COLO668 (cell line): ENCODE results near the gene FGFRL1.
"Not testable (repeated sequence)": the region's sequence is repeated elsewhere in the genome, so short reads cannot be mapped to it uniquely, and the experiment has no call there.

Source experiments
- DNase-seq: peaks from one replicate; lab custom pipeline; 2025; ENCODE audit not compliant: unreplicated experiment; lab: John Stamatoyannopoulos, UW

Gene FGFRL1

DNA sequence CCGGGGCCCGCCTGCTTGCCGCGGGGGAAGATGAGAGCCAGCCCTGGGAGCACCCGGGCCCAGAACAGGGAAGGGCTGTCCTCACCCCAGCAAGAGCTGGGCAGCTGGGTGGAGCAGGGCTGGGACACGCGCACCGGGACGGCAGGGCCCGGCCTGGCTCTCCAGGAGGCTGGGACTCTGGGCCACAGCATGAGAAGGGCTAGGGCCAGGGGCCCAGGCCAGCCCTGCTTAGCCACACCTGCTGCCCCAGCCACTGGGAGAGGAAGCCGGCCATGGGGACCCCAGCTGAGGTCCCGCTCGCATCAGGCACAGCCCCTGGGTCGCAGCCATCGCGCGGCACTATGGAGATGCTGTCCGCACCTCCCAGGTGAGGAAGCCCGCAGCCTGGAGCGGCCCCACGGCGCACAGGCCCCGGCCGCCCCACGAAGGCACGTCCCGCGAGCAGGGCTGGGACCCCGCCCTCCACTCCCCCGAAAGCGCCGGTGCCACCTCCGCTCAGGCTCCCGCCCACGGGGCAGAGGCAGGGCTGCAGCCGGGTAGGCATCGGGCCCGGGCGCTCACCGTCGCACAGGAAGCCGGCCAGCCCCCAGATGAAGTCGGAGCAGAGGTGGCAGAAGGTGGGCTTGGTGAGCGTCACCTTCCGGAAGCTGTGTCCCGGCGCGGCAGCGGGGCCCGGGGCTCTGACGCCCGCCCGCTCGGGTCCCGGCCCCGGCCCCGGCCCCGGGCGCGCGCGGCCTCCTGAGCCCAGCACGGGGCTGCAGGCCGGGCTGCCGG lies 38.6 kb upstream of the FGFRL1 start:
- peak; percentile 49 for DNase-seq

DNA sequence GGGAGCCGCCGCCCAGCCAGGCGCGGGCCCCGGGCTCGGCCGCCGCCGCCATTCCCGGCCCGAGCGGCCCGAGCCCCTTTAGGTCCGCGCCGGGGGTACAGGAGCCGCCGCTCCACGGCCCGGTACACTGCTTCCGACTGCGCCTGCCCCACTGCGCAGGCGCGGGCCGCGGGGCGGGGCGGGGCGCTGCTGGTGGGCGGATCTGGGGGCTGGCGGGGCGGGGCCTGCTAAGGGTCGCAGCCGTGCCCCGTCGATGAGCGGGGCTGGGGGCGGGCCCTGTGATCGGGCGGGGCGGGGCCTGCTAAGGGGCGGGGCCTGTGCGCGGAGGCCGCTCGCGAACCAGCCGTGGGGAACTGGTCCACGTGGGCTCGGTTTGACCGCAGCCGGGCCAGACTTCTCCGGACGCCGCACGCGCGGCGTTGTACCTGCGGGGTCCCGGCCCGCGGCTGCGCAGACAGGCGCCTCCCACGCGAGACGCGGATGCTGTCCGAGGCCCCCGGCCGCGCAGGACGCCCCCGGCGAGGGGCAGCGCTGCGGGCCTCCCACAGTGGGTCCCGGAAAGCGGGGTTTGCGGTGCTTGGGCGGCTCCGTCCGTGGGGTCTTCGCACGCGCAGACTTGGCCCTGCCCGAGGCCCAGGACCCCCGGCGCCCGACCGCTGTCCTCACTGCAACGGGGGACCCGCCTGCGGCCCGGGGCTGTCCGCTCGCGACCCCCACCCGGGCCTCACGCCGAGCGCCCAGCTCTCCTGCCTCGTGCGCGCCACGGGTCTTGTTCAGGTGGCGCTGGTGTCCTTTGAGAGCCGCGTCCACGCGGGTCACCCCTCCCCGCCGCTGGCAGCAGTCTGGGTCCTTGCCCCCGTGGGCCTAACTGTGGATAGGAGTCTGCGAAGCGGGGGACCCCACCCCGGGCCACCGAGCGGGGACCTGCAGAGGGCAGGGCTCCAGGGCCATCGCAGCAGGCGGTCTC lies 37.7 kb upstream of the FGFRL1 start, which contains the start of gene DGKQ:
Gene DGKQ (minus strand): TSS at position 139 of the 967 bp plus-strand sequence. CDS start 87 bp downstream, at position 52.
- peak; percentile 80 for DNase-seq

DNA sequence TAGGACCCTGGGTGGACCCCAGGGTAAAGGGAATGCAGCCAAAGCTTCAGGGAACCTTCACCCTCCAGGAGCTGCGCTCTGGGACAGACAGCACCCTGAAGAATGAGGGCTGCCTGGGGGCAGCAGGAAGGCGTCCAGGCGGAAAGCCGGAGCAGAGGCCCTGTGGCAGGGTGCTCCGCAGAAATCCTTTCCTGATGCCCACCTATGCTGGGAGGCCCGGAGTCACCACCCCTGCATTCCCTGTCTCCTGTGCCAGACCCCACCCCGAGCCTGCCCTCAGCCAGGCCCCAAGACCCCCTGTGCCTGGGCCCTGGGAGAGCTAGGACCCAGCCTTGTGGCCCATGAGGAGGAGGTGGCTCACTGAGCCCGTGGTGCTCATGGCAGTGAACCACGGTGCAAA lies 36.8 kb upstream of the FGFRL1 start:
- no peak for DNase-seq

DNA sequence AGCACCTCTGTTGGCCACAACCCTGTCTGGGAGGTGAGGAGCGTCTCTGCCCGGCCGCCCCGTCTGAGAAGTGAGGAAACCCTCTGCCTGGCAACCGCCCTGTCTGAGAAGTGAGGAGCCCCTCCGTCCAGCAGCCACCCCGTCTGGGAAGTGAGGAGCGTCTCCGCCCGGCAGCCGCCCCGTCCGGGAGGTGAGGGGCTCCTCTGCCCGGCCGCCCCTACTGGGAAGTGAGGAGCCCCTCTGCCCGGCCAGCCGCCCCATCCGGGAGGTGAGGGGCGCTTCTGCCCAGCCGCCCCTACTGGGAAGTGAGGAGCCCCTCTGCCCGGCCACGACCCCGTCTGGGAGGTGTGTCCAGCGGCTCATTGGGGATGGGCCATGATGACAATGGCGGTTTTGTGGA lies 35.4 kb upstream of the FGFRL1 start:
- not testable (repeated sequence) for DNase-seq

DNA sequence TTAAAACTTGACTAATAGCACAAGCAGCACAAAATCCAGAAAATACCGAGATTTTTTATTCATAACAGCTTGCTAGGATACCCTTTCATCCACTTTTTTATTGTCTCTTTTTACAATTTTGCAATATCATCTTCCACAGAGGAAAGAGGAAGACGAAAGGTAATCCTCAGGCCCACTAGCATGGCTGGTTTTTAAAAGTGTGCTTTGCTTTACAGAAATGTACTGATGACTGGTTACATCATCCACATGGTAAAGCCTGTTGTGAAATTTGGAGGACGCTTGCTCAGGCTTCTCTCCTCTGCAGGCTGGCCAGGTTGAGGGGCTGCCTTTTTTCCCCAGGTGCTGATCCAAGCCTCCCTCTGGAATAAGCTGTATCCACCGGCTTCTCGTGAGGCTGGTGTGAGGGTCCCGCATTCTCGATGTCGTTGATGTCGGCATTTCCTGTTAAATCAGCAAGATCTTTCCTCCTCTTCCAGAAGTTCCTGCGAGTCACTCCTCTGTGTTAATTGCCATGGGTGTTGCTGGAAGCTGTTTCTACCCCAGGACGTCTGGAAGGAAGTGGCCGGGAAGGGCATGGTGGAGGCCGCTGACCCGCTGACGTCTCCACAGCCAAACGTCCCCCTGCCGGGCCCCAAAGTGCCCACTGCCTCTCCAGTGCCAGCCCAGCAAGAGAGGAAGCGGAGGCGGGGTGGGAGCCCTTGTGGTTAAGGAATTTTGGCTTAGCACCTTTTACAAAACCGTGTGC lies 32.3 kb upstream of the FGFRL1 start:
- no peak for DNase-seq

DNA sequence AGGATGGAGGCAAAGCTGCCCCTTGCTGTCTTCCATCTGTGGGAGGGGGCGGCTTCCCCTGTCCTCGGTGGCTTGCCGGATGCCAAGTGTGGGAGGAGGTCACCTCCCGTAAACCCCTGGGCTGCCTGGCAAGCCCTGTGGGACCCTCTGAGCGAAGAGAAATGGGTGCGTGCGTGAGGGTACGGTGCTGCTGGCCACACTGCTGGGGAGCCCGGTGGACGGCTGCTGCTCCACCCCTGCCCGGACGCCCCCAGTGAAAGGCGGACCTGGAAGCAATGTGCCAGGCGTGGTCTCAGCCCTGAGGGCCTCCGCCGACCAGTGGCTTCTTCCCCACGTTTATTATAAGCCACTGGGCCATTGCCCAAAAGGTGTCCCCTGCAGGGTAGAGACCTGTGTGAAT lies 29.1 kb upstream of the FGFRL1 start:
- DNase-seq, result no peak

DNA sequence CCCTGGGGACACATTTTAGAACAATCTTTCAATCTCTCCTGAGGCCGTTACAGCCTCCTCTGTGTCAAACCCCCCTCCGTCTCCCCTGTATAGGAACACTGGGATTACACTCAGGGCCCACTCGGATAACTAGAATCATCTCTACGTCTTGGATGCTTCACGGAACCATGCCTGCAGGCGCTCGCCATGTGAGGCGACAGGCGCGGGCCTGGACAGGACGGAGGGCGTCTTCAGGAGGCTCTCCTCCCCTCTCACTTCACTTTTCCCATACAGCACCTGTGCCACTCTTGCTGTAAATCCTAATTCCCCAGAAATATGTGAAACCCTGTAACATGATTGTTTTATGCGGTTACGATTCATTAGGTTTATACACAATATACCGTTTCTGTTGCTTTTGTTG lies 28.6 kb upstream of the FGFRL1 start:
- DNase-seq, result no peak

DNA sequence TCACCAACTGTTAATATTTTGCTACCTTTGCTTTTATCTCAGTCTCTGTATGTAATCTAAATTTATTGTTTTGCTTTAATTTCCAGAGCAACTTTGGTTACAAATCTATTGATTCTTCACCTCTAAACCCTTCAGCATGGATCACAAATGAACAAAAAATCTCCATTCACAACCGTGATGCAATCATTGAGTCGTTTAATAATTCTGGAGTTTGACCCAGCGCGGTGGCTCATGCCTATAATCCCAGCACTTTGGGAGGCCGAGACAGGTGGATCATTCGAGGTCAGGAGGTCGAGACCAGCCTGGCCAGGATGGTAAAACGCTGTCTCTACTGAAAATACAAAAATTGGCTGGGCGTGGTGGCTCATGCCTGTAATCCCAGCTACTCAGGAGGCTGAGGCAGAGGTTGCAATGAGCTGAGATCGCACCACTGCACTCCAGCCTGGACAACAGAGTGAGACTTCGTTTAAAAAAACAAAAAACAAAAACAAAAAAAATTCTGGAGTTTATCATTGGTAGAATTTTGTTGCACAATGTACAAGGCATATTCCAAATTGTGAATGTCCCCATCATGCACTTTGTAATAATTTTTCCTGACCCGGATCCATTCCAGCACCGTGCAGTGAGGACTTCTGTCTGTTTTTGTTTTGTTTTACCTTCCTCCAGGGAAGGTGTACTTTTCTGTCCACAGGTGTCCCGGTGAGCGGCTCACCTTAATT lies 26.9 kb upstream of the FGFRL1 start:
- no peak for DNase-seq

DNA sequence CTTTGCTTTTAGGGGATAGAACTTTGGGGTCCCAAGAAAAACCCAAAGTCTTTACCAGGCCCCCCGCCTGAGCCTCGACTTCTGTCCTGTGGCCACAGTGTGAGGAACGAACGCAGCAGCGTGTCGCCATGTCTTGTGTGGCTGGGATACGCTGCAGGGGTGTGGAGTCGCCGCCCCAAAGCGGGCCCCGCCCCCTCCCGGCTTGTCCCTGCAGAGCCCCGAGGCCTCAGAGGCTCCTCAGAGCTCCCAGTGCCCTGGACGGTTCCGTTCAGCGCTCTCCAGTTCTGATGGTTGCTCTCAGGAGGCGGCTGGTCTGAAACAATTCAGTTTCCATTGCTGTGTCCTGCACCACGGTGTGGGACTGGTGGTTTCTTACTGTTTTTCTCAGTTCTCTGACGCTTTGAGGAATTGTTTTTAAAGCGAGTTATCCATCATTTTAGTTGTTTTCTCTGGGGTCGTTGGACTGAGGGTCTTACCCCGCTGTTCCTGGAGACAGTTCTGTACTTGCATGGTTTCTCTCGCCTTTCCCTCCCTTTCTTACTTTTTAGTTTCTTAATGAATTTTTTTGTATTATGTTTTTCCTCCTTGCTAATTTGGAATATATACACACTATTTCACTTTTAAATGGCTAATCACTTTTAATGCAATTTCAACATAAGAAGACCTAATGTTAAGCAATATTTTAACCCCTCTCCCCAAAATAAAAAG lies 26.1 kb upstream of the FGFRL1 start:
- peak; percentile 65 for DNase-seq

DNA sequence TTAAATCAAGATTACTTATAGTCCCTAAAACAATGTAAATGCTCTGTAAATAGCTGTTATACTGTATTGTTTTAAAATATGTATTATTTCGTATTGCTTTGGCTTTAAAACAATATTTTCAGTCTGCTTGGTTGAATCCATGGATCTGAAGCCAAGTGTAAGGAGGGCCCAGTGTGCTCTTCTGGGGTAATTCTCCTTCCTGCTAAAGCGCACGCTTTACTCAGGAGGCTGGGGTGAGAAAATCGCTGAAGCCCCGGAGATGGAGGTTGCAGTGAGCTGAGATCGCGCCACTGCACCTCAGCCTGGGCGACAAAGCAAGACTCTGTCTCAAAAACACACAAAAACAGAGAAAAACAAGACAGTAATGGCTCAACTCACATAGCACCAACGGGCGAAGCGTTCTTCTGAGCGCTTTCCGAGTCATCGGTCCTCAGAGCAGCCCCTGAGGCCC lies 25.0 kb upstream of the FGFRL1 start:
- no peak for DNase-seq

DNA sequence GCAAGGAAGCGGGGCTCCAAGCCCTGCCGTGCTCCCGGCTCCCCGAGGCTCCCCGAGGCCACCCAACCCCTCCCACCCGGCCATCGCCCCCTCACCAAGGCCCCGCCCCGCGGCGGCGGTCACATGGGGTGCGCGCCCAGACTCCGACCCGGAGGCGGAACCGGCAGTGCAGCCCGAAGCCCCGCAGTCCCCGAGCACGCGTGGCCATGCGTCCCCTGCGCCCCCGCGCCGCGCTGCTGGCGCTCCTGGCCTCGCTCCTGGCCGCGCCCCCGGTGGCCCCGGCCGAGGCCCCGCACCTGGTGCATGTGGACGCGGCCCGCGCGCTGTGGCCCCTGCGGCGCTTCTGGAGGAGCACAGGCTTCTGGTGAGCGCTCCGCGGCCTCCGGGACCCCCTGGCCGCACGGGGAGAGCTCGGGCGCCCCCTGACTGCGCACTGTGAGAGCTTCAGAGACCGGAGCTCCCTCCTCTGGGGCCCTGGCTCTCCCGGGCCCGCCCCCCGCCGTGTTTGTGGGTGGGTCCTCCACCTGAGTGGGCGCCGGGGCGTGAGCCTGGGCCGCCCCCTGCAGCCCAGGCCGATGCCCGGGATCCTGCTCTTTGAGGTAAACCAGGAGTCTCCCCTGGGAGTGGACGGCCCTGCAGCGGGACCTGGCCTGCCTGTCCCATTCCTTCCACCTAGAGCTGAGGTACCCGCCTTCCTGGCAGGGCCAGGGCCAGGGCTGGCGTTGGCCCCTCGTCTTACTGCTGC lies 24.4 kb upstream of the FGFRL1 start, which contains the start of gene IDUA:
Gene IDUA (plus strand): TSS at position 166 of the 745 bp plus-strand sequence. CDS start 41 bp downstream, at position 207.
- peak; percentile 69 for DNase-seq

DNA sequence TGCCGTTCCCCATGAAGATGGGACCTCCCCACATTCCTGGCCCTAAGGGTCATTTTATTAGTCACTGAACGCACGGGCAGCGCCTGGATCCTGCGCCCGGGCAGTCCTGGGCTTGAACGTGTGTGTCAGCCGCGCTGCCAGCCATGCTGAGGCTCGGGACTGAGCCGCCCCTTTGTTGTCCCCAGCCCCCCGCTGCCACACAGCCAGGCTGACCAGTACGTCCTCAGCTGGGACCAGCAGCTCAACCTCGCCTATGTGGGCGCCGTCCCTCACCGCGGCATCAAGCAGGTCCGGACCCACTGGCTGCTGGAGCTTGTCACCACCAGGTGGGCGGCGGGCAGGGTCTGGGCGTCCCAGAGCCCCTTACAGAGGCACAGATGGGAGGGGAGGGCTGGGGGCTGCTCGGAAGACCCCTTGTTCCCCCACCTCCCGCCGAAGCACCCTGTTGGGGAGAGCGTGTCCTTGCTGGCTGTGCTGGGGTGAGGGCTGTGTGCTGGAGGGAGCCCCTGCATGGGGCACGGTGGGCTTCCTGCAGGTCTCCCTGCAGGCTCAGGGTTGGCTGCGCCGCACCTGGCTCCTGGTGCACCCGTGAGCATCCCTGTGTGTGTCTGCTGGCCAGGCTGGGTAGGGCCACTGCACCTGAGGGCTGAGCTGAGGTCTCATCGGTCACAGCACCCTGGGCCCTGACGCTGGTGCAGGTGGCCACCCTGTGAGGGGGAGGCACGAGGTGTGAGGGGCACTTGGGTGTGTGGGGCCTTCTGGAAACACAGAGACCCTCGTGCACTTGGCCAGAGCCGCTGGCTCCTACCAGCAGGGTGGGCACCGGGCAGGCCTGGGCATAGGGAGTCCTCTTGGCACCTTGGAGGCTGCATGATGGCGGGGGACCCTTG lies 23.6 kb upstream of the FGFRL1 start:
- no peak for DNase-seq

DNA sequence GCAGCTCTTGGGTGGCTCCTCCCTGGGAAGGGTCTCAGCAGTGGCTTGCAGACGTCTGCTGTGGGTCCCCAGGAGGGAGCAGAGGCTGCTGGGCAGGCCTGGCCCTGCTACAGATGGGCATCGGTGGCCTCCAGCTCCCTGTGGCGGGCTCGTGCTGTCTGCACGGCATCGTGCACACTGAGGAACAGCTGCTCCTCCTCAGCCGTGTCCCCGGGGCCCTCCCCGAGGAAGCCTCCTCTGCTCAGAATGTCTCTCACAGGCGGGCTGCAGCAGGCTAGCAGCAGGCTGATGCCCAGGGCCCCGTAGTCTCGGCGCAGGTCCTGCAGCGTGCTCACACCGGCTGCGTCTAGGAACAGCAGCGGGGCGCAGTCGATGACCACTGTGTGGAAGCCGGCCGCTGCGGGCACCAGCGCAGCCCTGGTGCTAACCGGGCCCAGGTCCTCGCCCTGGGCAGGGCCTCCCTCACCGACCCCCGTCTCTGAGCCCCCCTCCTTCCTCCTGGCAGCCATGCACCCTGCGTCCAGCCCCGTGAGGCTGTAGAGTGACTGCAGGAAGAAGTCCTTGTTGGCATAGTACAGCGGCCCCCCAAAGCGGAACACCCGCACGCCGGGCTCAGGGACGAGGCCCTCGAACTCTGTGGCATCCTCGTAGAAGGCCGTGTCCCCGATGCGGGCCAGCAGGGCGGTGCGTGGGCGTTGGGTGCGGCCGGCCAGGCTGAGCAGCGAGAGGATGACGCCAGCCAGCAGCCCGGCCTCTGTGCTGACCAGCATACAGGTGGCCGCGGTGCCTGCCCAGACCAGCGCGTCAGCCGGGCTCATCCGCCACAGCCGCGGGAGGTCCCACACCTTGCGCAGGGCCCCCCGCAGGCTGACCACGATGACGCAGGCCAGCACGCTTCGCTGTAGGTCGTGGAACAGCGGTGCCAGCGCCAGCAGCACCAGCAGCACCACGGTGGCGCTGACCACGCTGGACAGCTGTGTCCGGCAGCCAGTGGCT lies 22.4 kb upstream of the FGFRL1 start:
- DNase-seq, result no peak

DNA sequence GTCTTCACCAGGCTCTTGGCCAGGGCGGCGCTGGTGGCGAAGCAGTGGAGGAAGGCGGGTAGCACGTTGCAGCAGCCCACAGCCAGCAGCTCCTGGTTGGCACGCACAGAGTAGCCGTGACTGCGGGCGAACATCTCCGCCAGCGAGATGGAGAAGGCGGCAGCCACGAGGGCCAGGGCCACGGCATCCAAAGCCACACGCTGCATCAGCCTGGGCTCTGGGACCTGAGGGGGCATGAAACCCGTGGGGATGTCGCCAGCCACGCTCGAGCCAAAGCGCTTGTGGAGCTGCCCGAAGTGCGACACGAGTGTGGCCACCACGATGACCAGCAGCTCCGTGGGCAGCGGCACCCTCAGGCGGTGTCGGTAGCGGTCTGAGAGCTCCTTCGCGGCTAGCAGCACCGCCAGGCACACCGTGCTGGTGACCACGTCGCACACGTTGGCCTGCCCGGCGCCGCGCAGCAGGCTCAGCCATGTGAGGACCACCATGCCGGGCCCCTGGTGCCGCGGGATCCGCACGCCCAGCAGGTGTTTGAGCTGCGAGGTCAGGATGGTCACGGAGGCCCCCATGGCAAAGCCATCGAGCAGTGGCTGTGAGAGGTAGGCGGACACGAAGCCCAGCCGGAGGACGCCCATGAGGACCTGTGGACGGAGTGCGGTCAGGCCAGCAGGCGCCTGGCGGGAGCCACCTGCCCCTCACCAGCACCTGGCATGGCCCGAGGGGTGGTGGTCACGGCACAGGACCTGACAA lies 21.5 kb upstream of the FGFRL1 start:
- no peak for DNase-seq

DNA sequence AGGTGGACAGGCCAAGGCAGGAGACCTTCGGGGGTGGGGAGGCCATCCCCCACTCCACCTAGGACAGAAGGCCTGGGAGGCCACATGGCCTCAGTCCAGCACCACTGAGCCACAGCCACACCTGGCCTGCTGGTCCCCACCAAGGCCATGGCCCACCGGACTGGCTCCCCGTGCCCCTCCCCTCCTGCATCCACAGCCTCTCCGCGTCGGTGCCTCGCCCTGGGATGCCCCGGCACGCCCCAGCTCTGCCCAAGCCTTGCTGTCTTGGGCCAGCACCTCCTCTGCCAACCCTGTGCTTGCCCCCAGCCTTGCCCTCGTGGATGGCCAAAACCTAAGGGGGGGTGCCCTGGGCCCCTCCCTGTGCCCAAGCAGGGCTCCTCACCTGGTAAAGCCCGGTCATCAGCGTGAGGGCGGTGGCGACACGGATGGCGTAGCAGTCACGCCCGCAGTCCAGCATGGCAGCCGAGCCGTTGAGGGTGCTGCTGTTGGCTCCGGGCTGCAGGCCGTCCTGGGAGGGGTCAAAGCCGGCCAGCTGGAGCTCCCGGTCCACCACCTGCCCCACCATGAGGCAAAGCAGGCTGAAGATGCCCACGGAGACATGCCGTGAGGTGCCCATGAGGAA lies 20.6 kb upstream of the FGFRL1 start:
- DNase-seq, result no peak
